HG03196 (cell line): ENCODE measurements around the gene FOXK2.
"Not testable (repeated sequence)": the region's sequence is repeated elsewhere in the genome, so short reads cannot be mapped to it uniquely, and the experiment has no call there.

Experiments
- ATAC-seq: cut with Tn5 transposase; IDR thresholded peaks from one replicate; pipeline ENCODE4 v1.9.1; 2021; ENCODE audit not compliant: unreplicated experiment

The FOXK2 gene

DNA sequence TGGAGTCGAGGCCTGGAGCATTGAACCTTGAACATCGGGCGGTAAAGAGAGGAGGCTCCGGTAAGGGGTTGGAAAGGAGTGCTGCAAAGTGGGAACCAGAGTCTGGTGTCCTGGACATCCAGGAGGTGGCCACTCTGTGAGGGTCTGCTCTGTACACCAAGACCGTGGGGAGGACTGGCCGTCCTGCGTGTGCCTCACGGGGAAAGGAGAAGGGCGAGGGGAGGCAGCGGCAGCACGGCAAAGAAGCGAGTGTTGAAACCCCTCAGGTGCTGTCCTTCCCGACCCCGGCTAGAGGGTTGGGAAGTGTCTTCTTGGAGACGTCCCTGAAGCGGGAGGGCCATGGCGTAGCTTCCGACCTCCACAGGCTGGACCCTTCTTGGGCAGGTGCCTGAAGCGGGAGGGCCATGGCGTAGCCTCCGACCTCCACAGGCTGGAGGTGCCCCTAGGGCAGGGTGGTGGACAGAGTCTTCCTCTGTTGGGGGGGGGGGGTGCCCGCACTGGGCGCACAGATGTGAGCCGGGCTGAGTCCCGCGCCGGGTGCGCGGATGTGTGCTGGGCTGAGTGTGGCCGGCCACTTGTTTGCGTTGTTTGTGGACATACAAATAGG lies 42.0 kb downstream of the FOXK2 start:
- ATAC-seq, result no peak

DNA sequence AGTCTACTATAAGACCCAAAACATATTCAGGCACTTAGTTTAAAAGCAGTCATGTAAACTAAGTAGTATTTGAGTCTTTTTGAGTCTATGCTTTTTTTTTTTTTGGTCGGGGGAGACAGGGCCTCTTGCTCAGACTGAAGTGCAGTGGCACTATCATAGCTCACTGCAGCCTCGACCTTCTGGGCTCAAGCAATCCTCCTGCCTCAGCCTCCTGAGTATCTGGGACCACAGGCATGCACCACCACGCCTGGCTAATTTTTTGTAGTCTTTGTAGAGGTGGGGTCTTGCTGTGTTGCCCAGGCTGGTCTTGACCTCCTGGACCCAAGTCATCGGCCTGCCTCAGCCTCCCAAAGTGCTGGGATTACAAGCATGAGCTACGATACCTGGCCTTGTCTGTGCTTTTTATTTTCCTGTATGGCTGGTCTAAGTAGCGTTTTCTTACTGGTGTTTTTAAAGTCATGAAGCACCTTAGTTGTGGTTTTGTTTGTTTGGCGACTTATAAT lies 43.2 kb downstream of the FOXK2 start:
- ATAC-seq, result not testable (repeated sequence)

DNA sequence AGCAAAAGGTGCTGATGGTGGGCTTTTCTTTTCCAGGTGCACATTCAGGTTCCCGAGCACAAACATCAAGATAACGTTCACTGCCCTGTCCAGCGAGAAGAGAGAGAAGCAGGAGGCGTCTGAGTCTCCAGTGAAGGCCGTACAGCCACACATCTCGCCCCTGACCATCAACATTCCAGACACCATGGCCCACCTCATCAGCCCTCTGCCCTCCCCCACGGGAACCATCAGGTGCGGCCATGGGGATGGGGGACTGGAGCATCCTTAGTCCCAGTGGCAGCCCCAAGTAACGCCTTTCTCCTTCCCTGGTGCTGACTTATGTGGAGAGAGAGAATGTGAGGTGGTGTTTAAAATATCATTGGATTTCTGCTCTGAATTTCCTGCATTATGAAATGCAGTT lies 43.8 kb downstream of the FOXK2 start:
- ATAC-seq, result no peak

DNA sequence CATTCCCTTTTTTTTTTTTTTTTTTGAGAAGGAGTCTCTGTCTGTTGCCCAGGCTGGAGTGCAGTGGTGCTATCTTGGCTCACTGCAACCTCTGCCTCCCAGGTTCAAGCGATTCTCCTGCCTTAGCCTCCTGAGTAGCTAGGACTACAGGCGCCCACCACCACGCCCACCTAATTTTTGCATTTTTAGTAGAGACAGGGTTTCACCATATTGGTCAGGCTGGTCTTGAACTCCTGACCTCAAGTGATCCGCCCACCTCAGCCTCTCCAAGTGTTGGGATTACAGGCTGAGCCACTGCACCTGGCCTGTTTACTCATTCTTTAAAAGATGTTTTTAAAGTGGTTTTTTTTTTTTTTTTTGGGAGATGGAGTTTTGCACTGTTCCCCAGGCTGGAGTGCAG lies 44.2 kb downstream of the FOXK2 start:
- not testable (repeated sequence) for ATAC-seq

DNA sequence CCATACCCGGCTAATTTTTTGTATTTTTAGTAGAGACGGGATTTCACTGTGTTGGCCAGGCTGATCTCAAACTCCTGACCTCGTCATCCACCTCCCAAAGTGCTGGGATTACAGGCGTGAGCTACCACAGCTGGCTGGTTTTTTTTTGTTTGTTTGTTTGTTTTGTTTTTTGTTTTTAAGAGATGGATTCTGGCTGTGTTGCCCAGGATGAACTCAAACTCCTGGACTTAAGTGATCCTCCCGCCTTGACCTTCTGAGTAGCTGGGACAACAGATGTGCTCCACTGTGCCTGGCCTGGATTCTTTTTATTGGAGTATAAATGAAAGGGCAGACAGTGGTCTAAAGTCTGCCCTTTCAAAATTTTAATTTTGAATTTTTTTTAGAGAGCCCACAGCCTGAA lies 44.7 kb downstream of the FOXK2 start:
- no peak for ATAC-seq

DNA sequence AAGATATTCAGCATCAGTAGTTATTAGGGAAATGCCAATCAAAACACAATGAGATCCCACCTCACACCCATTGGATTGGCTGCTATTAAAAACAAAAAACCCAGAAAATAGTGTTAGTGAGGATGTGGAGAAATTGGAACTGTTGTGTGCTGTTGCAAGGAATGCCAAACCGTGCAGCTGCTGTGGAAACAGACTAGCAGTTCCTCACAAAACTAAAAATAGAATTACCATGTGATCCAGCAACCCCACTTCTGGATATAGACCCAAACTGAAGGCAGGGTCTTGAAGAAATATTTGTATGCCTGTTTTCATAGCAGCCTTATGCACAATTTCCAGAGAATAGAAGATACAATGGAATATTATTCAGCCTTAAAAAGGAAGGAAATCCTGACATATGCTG lies 46.0 kb downstream of the FOXK2 start:
- no peak for ATAC-seq

DNA sequence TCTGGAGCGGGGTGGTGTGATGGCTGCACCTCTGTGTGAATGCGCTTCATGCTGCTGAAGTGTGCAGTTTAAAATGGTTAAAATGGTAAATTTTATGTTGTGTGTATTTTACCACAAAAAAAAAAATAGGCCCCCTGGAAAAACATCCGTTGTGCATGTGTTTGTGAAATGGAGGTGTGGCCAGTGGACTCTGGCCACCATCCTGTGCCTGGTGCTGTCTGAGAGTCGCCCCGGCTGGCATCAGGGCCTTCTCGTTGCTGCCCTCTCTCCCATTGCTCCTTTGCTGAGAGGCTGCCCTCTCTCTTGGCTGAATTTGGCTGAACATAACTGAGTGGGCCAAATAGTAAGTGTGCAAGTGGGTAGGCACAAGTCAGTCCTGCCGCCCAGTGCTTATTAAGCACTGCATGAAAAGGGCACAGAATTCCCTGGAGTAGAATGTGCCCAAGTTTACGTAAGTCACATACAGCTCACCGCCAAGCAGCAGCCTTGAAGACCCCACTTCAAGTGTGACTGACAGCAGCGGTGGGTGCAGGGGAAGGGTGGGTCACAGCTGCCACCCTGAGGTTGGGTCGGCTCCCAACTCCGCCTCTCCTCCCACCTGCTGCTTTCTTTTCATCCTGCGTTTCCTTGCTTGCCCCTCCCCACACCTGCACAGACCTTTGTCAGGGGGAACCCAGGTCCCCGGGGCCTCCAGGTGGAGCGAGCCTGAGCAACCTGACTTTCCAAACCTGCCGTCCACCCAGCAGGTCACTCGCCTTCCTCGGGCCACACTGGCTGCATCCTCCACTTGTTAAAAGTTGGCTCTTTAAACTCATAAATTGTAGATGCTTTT lies 46.8 kb downstream of the FOXK2 start:
- no peak for ATAC-seq

DNA sequence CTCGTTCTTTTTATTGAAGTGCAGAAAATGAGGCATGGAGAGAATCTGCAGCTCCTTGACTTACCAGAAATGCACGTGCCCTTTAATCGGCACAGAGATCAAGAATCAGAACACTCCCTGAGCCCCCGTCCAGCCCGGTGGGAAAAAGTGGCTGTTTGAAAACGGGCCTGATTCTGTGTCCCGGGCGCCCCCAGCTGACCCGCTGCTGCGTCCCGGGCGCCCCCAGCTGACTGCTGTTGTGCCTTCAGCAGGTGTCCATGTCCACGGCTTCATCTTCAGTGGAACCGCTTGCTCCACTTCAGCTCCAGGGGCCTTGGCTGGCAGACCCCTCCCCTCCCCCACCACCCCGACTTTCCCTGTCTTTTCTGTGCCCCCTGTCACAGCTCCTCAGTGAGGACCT lies 47.8 kb downstream of the FOXK2 start:
- ATAC-seq, result no peak

DNA sequence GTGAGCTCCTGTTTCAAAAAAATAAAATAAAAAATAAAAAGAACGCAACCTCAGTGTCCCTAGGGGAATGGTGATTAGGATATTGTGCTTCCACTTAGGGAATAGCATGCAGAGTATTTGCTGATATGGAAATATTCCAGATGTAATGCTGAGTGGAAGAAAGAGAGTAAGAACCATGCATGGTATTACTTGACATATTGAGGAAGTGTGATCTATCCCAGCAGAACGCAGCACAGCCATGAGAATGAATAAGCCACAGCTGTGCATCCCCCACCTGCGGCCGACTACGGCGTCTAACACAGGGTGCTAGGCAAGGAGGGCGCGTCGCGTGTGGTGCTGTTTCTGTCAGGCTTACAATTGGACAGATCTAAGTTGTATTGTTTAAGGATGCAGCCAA lies 49.5 kb downstream of the FOXK2 start:
- no peak for ATAC-seq

DNA sequence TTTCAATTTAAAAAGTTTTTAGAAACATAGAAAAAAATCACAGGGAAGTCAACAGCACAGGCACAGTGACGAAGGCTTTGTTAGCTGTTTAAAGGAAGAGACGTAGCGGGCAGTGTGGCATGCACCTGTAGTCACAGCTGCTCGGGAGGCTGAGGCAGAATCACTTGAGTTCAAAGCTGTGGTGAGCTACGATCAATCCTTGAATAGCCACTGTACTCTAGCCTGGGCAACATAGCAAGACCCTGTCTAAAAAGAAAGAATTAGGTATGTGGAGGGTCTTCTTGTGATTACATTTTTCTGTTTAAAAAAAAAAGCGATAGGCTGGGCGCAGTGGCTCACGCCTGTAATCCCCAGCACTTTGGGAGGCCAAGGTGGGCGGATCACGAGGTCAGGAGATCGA lies 50.1 kb downstream of the FOXK2 start:
- no peak for ATAC-seq

DNA sequence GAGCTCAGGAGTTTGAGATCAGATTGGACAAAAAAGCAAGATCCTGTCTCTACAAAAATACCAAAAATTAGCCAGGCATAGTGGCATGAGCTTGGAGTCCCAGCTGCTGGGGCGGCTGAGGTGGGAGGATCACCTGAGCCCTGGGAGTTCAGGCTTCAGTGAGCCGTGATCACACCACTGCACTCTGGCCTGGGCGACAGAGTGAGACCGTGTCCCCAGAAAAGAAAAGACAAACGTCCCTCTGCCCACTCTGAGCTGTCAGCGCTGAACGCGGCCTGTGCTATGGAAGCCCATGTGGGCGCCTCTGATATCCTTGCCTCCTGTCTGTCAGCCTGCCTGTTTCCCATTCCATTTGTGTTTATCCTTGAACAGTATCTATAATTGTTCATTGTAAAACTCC lies 50.7 kb downstream of the FOXK2 start:
- ATAC-seq, result no peak

DNA sequence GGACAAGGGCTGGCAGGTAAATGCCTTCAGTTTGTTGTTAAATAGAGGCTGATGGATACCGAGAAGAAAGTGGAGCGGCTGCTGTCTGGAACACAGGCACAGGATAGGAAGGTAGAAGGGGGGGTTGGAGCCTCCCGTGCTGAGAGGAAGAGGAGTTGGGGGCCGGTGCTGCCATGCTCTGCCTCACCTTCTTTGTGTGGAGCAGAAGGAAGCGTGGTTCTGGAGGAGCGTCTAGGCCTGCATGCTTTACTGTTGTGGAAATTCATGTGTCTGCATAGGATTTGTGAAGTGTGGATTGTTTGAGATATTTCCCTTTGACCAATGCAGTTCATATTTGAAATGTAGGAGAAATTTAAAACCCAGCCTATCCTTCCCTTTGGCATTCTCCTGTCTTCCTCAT lies 52.3 kb downstream of the FOXK2 start:
- ATAC-seq, result no peak

DNA sequence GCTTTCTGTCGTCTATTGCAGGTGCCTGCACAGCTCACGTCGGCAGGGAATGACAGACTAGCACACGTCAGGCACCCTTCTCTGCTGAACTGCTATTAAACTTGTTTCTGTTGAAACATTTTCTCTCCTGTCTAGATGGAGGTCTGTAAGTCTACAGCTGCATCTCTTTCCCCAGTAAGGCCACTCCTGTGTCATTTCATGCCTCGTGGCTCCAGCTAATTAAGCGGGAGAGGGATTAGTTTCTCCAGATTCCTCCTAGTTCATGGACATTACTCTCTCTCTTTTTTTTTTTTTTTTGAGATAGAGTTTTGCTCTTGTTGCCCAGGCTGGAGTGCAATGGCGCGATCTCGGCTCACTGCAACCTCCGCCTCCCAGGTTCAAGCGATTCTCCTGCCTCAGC lies 54.5 kb downstream of the FOXK2 start:
- ATAC-seq, result no peak

DNA sequence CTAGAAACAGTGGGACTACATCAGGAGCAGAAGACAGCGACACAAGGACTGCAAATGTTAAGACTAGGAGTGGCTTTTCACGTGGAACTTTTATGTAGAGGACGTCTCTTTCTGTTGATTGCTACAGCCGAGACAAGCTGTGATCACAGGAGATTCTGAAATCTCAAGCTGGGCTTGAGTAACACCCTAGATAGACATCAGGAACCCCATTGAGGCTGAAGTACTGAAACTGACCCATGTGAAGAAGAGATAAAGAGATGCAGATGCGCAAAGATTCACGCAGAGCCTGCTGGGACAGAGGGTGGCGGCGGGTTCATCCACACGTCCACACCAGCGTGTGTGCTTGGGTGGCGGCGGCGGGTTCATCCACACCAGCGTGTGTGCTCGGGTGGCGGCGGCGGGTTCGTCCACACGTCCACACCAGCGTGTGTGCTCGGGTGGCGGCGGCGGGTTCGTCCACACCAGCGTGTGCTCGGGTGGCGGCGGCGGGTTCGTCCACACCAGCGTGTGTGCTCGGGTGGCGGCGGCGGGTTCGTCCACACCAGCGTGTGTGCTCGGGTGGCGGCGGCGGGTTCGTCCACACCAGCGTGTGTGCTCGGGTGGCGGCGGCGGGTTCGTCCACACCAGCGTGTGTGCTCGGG lies 56.2 kb downstream of the FOXK2 start:
- ATAC-seq, result not testable (repeated sequence)

DNA sequence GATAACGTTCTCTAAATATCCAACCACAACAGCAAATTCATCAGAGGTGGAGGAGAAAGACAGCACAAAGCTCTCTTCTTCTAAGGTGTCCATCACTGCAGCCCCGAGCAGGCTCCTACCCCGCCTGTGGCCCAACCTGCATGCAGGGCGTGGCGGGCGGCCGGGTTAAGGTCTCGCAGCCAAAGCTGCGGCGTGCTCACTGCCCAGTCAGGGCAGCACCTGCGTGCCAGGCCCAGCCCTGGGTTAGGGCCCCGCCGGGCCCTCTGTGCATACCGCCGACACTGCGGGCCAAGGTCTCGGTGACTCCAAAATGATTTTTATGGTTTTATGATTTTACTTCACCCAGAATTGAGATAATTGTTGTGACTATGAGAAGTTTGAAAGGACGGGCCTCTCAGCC lies 57.8 kb downstream of the FOXK2 start:
- ATAC-seq, result no peak

DNA sequence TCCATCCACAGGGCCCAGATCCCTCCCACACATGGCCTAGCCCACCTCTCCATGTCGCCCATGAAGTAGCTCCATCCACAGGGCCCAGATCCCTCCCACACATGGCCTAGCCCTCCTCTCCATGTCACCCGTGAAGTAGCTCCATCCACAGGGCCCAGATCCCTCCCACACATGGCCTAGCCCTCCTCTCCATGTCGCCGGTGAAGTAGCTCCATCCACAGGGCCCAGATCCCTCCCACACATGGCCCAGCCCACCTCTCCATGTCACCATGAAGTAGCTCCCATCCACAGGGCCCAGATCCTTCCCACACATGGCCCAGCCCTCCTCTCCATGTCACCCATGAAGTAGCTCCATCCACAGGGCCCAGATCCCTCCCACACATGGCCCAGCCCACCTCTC lies 60.4 kb downstream of the FOXK2 start:
- ATAC-seq, result not testable (repeated sequence)

DNA sequence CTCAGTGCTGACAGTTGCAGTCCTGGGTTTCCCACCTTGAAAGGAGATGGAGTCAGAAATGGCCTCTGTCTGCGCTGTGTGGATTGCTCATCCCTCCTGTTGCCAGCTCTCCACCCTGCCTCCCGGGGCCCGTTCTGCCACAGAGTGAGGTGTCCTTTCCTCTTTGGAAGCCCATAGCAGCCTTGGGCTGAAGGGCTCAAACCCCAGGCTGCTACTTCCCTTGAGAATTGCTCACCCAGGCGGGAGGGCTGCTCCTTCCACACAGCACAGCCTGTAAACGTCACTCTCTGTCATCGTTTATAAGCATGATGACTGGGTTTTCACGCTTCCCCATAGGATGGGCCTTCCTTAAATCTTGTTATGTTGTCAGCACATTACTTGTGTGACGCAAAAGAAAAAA lies 62.7 kb downstream of the FOXK2 start:
- no peak for ATAC-seq

DNA sequence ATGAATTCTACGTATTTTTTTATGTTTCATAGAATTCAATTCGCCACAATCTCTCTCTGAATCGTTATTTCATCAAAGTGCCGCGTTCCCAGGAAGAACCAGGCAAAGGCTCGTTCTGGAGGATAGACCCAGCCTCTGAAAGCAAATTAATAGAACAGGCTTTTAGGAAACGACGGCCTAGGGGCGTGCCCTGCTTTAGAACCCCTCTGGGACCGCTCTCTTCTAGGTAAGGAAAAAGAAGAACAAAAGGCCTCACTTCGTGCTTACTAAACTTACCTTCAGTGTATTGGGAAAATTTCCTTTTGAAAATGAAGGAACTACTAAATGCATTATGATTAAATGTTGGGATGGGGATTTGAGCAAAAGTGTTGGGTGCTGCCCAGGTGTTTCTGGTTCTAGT lies 63.2 kb downstream of the FOXK2 start:
- no peak for ATAC-seq

DNA sequence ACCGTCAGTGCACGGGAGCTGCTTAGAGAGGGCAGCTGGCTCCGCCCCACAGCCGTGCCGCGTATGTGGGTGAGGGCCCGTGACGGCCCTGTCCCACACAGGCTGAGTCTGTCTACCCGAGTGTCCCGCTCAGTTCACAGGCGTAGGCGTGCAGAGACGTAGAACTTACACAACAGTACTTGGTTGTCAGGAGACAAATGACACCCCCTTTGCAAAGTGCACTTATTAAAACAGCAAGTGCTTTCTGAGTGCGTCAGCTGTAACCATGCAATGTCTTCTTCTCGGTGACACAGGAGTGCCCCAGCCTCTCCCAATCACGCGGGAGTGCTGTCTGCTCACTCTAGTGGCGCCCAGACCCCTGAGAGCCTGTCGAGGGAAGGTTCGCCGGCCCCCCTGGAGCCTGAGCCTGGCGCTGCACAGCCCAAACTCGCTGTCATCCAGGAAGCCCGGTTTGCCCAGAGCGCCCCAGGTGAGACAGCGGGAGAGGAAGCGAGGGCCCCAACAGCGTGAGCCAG lies 64.2 kb downstream of the FOXK2 start:
- ATAC-seq, result no peak

DNA sequence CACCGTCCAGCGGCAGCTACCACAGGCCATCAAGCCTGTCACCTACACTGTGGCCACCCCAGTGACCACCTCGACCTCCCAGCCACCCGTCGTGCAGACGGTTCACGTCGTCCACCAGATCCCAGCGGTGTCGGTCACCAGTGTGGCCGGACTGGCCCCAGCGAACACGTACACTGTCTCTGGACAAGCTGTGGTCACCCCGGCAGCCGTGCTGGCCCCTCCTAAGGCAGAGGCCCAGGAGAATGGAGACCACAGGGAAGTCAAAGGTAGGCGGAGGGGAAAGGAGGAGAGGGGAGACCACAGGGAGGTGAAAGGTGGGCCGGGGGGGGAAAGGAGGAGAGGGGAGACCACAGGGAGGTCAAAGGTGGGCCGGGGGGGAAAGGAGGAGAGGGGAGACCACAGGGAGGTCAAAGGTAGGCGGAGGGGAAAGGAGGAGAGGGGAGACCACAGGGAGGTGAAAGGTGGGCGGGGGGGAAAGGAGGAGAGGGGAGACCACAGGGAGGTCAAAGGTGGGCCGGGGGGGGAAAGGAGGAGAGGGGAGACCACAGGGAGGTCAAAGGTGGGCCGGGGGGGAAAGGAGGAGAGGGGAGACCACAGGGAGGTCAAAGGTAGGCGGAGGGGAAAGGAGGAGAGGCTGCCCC lies 66.5 kb downstream of the FOXK2 start:
- ATAC-seq, result not testable (repeated sequence)

DNA sequence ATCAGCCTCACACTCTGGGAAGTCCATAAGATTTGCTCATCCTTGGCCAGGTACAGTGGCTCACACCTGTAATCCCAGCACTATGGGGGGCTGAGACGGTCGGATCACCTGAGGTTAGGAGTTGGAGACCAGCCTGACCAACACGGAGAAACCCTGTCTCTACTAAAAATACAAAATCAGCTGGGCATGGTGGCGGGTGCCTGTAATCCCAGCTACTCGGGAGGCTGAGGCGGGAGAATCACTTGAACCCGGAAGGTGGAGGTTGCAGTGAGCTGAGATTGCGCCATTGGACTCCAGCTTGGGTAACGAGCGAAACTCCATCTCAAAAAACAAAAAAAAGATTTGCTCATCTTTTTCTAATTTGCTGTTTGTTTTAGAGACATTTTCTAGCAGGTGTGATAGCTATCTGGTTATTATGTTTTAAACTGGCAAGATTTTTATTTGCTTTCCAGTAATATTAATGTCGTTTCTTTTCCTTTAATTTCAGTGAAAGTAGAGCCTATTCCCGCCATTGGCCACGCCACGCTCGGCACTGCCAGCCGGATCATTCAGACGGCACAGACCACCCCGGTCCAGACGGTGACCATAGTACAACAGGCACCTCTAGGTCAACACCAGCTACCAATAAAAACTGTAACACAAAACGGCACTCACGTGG lies 67.2 kb downstream of the FOXK2 start:
- no peak for ATAC-seq
